Astrocyte (in vitro differentiated cells and primary cell): Measurements from ENCODE around the gene JMJD1C. TPM values are rescaled to one million over a fixed set of nuclear protein-coding genes. Genes with fewer than 3 reads are reported as not detected.

Source experiments
- DNase-seq: peaks from one replicate; pipeline ENCODE4 v3.0.0-alpha.2; 2010; ENCODE audit warnings: low read depth
- FAIRE-seq: peaks from 2 replicates; lab custom pipeline; 2011; peaks lifted over from hg19 to GRCh38; lab: Jason Lieb, UNC
- H2AFZ ChIP-seq: 2 replicates; pipeline ENCODE4 v1.6.0; 2012; ENCODE audit warnings: low read depth, low read length, inconsistent platforms
- H3K27ac ChIP-seq: 2 replicates; pipeline ENCODE4 v1.5.1; 2011; ENCODE audit warnings: low read depth, low read length, inconsistent platforms
- H3K27me3 ChIP-seq: 2 replicates; pipeline ENCODE4 v1.6.0; 2011; ENCODE audit warnings: low read length, inconsistent platforms; ENCODE audit not compliant: insufficient read depth
- H3K36me3 ChIP-seq: 2 replicates; pipeline ENCODE4 v1.5.1; 2011; ENCODE audit warnings: low read length, inconsistent platforms; ENCODE audit not compliant: insufficient read depth
- H3K4me1 ChIP-seq: 2 replicates; pipeline ENCODE4 v1.5.1; 2011; ENCODE audit warnings: low read length, inconsistent platforms; ENCODE audit not compliant: insufficient read depth
- H3K4me2 ChIP-seq: 2 replicates; pipeline ENCODE4 v1.6.0; 2012; ENCODE audit warnings: low read length, inconsistent platforms
- H3K4me3 ChIP-seq: 2 replicates; pipeline ENCODE4 v1.5.1; 2011; ENCODE audit warnings: low read depth, mild to moderate bottlenecking, low read length, inconsistent platforms; ENCODE audit not compliant: insufficient read depth
- H3K79me2 ChIP-seq: 2 replicates; pipeline ENCODE4 v1.6.0; 2012; ENCODE audit warnings: mild to moderate bottlenecking, low read length, inconsistent platforms; ENCODE audit not compliant: insufficient read depth
- H3K9ac ChIP-seq: 2 replicates; pipeline ENCODE4 v1.6.0; 2012; ENCODE audit warnings: mild to moderate bottlenecking, low read length, inconsistent platforms
- H3K9me3 ChIP-seq: 2 replicates; pipeline ENCODE4 v1.5.1; 2012; ENCODE audit warnings: low read depth, mild to moderate bottlenecking, low read length, inconsistent platforms; ENCODE audit not compliant: insufficient read depth
- H4K20me1 ChIP-seq: 2 replicates; pipeline ENCODE4 v1.6.0; 2012; ENCODE audit warnings: low read length, inconsistent platforms; ENCODE audit not compliant: insufficient read depth
- H3K27ac Mint-ChIP-seq: one replicate; pipeline ENCODE4 v1.8.0; 2021; ENCODE audit warnings: mild to moderate bottlenecking, mixed read lengths; ENCODE audit not compliant: unreplicated experiment
- H3K27me3 Mint-ChIP-seq: one replicate; pipeline ENCODE4 v1.8.0; 2021; ENCODE audit warnings: low read depth, mixed read lengths; ENCODE audit not compliant: unreplicated experiment
- H3K36me3 Mint-ChIP-seq: one replicate; pipeline ENCODE4 v1.8.0; 2021; ENCODE audit warnings: low read depth, mixed read lengths; ENCODE audit not compliant: unreplicated experiment
- H3K4me1 Mint-ChIP-seq: one replicate; pipeline ENCODE4 v1.8.0; 2021; ENCODE audit warnings: low read depth, mixed read lengths; ENCODE audit not compliant: unreplicated experiment
- H3K4me3 Mint-ChIP-seq: one replicate; pipeline ENCODE4 v1.8.0; 2021; ENCODE audit warnings: mild to moderate bottlenecking, moderate library complexity, mixed read lengths; ENCODE audit not compliant: unreplicated experiment
- H3K9me3 Mint-ChIP-seq: one replicate; pipeline ENCODE4 v1.8.0; 2021; ENCODE audit warnings: mild to moderate bottlenecking, mixed read lengths; ENCODE audit not compliant: unreplicated experiment
- CTCF ChIP-seq: IDR thresholded peaks from 2 replicates; pipeline ENCODE4 v1.5.1; 2011; ENCODE audit warnings: low read depth, mild to moderate bottlenecking, inconsistent platforms, low read length, moderate library complexity; ENCODE audit not compliant: insufficient read depth
- EZH2 ChIP-seq: IDR thresholded peaks from 2 replicates; pipeline ENCODE4 v1.6.1; 2012; ENCODE audit warnings: mild to moderate bottlenecking, low read length, inconsistent platforms; ENCODE audit not compliant: insufficient read depth
- total RNA-seq: library from RNA; stranded (reverse); gene quantifications from 2 replicates; pipeline ENCODE4 v1.2.1, GENCODE V29; 2021

Gene JMJD1C
- total RNA-seq, 1 donor from 2014 or later: 61.0 TPM

- no peak overlapping the region for H3K27ac ChIP-seq
- Mint-ChIP-seq H3K36me3 (no peaks in the 10 kb centered on the region), H3K27ac (no peak overlapping the region), H3K27me3 (no peaks in the 10 kb centered on the region), H3K4me3 (no peak overlapping the region), H3K9me3 (no peaks in the 10 kb centered on the region), H3K4me1 (peaks cover 3% of the 10 kb centered on the region)
- no peak overlapping the region for H3K9ac ChIP-seq
- FAIRE-seq: no peak
- no peaks in the 10 kb centered on the region for H3K27me3 ChIP-seq
- no peaks in the 10 kb centered on the region for H3K36me3 ChIP-seq
- no peak overlapping the region for H3K4me2 ChIP-seq
- H2AFZ ChIP-seq: no peak overlapping the region
- TF ChIP-seq EZH2 (no peak), CTCF (no peak)
- H3K79me2 ChIP-seq: peaks cover 43% of the 10 kb centered on the region
- DNase-seq: no peak
- peaks cover 12% of the 10 kb centered on the region for H3K4me1 ChIP-seq
- peaks cover 18% of the 10 kb centered on the region for H4K20me1 ChIP-seq
- H3K4me3 ChIP-seq: no peak overlapping the region
- no peaks in the 10 kb centered on the region for H3K9me3 ChIP-seq
These were observed 100.9 kb downstream of the JMJD1C start for GRCh38 chr10:63364918-63365317.

- H3K27me3 Mint-ChIP-seq: no peaks in the 10 kb centered on the region
These were observed 101.8 kb downstream of the JMJD1C start for GRCh38 chr10:63363951-63364350.

More at GRCh38 chr10:63363951-63364350, 101.8 kb downstream of the JMJD1C start:
- Histone ChIP-seq H2AFZ (no peak overlapping the region), H3K27ac (no peak overlapping the region), H3K4me1 (peaks cover 12% of the 10 kb centered on the region), H3K4me2 (no peak overlapping the region), H3K27me3 (no peaks in the 10 kb centered on the region), H3K36me3 (no peaks in the 10 kb centered on the region), H3K9me3 (no peaks in the 10 kb centered on the region), H3K4me3 (no peak overlapping the region), H3K9ac (no peak overlapping the region), H3K79me2 (peaks cover 38% of the 10 kb centered on the region), H4K20me1 (peaks cover 15% of the 10 kb centered on the region)
- FAIRE-seq: no peak
- Mint-ChIP-seq H3K4me1 (peaks cover 3% of the 10 kb centered on the region), H3K27ac (no peak overlapping the region), H3K4me3 (no peak overlapping the region), H3K9me3 (no peaks in the 10 kb centered on the region), H3K36me3 (no peaks in the 10 kb centered on the region)
- no peak for TF ChIP-seq CTCF
- TF ChIP-seq EZH2: no peak
- no peak for DNase-seq
